ENCODE data around the gene RBPMS2. TPM values are rescaled to one million over a fixed set of nuclear protein-coding genes. Genes with fewer than 3 reads are reported as not detected.
"Not testable (repeated sequence)": the region's sequence is repeated elsewhere in the genome, so short reads cannot be mapped to it uniquely, and the experiment has no call there.

RBPMS2 gene
- total RNA-seq, 1 experiment from 2014 or later = 181 TPM

DNA sequence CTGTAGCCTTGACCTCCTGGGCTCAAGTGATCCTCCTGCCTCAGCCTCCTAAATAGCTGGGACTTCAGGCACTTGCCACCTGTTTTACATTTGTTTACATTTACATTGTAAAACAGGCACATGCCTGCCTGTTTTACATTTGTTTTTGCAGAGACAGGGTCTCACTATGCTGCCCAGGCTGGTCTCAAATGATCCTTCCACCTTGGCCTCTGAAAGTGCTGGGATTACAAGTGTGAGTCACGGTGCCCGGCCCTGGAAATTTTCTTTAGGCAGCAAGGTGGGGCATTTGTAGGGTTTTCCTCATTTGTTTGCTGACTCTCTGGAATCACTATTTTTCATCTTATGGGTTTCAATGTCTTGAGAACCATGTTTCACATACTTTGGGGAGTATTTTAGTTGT is 25.1 kb upstream of the RBPMS2 start:
- Histone ChIP-seq H3K79me2 (ENCODE audit: insufficient read depth, low read length) (no peaks in the 10 kb centered on the region), H3K9ac (ENCODE audit: extremely low read depth, insufficient read length, low read length) (no peak overlapping the region), H2BK15ac (ENCODE audit: low read depth, low read length) (no peak overlapping the region), H2AFZ (ENCODE audit: low read length) (no peak overlapping the region), H3K79me1 (ENCODE audit: insufficient read depth, low read depth, low read length, poor library complexity, severe bottlenecking) (no peaks in the 10 kb centered on the region), H2BK120ac (ENCODE audit: low read depth, low read length, poor library complexity, severe bottlenecking) (no peak overlapping the region), H4K20me1 (ENCODE audit: control insufficient read depth, insufficient read depth, insufficient read length) (no peaks in the 10 kb centered on the region), H3K18ac (ENCODE audit: insufficient read length, low read depth, low read length) (no peak overlapping the region), H3K4me2 (ENCODE audit: insufficient read depth, insufficient read length, low read length) (no peak overlapping the region), H3K23ac (ENCODE audit: insufficient read length, low read depth, low read length) (no peak overlapping the region), H3K4ac (ENCODE audit: low read depth, low read length) (no peak overlapping the region), H3K4me1 (ENCODE audit: insufficient read depth, low read length) (peaks cover 2% of the 10 kb centered on the region; the same call in 1 of the 2 replicates), H3K14ac (ENCODE audit: insufficient read depth, low read length) (no peak overlapping the region), H4K91ac (ENCODE audit: insufficient read length, low read depth, low read length) (no peak overlapping the region), H4K8ac (replicated peaks; ENCODE audit: insufficient read length, low read depth, low read length) (no peak overlapping the region), H3T11ph (ENCODE audit: low read length) (no peak overlapping the region), H3K9me3 (ENCODE audit: control insufficient read depth, low read depth, low read length) (no peaks in the 10 kb centered on the region), H2BK12ac (ENCODE audit: insufficient read length, low read depth, low read length) (no peak overlapping the region), H3K56ac (ENCODE audit: insufficient read length, low read depth, low read length) (no peak overlapping the region), H2AK5ac (ENCODE audit: insufficient read length, low read length) (no peak overlapping the region), H3K23me2 (ENCODE audit: insufficient read length, low read depth, low read length, poor library complexity, severe bottlenecking) (no peaks in the 10 kb centered on the region), H2BK20ac (ENCODE audit: low read depth, low read length, poor library complexity, severe bottlenecking) (no peak overlapping the region), H4K5ac (ENCODE audit: insufficient read length, low read depth, low read length) (no peak overlapping the region), H3K27me3 (ENCODE audit: insufficient read depth, low read length) (no peaks in the 10 kb centered on the region), H3K27ac (ENCODE audit: insufficient read length, low read depth, low read length) (no peak overlapping the region), H2BK5ac (ENCODE audit: insufficient read length, low read length) (no peak overlapping the region)
- Mint-ChIP-seq H3K27ac (no peak overlapping the region; a peak in 1 of 7 replicates), H3K4me3 (no peak overlapping the region), H3K4me1 (peaks cover 3 to 5% of the 10 kb centered on the region in 2 experiments; a peak in 3 of 4 replicates), H3K27me3 (ENCODE audit: low read depth) (no peaks in the 10 kb centered on the region), H3K36me3 (ENCODE audit: insufficient read depth in 1 of 3, low read depth in 3 of 3) (peaks cover 7 to 10% (median 9%) of the 10 kb centered on the region in 3 experiments), H3K9me3 (peaks cover 5 to 8% of the 10 kb centered on the region in 2 experiments)
- no peak for DNase-seq
- WGBS (ENCODE audit: extremely low coverage, insufficient read length, low lambda C conversion rate) = no CpG with 5 or more reads among the region's 2 CpGs
- TF ChIP-seq, protein P1, sequence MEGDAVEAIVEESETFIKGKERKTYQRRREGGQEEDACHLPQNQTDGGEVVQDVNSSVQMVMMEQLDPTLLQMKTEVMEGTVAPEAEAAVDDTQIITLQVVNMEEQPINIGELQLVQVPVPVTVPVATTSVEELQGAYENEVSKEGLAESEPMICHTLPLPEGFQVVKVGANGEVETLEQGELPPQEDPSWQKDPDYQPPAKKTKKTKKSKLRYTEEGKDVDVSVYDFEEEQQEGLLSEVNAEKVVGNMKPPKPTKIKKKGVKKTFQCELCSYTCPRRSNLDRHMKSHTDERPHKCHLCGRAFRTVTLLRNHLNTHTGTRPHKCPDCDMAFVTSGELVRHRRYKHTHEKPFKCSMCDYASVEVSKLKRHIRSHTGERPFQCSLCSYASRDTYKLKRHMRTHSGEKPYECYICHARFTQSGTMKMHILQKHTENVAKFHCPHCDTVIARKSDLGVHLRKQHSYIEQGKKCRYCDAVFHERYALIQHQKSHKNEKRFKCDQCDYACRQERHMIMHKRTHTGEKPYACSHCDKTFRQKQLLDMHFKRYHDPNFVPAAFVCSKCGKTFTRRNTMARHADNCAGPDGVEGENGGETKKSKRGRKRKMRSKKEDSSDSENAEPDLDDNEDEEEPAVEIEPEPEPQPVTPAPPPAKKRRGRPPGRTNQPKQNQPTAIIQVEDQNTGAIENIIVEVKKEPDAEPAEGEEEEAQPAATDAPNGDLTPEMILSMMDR (conservative IDR thresholded peaks at IDR 0.05) = no peak

DNA sequence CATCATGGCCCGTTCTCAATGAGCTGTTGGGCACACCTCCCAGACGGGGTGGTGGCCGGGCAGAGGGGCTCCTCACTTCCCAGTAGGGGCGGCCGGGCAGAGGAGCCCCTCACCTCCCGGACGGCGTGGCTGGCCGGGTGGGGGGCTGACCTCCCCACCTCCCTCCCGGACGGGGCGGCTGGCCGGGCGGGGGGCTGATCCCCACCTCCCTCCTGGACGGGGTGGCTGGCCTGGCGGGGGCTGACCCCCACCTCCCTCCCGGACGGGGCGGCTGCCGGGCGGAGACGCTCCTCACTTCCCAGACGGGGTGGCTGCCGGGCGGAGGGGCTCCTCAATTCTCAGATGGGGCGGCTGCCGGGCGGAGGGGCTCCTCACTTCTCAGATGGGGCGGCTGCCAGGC is 23.5 kb upstream of the RBPMS2 start:
- not testable (repeated sequence) for H4K91ac ChIP-seq (ENCODE audit: insufficient read length, low read depth, low read length)

More for the DNA sequence above, 23.5 kb upstream of the RBPMS2 start:
- not testable (repeated sequence) for H2AFZ ChIP-seq (ENCODE audit: low read length); H3K56ac ChIP-seq (ENCODE audit: insufficient read length, low read depth, low read length); H2BK5ac ChIP-seq (ENCODE audit: insufficient read length, low read length); H3K4me3 Mint-ChIP-seq; H2BK12ac ChIP-seq (ENCODE audit: insufficient read length, low read depth, low read length); H3K79me1 ChIP-seq (ENCODE audit: insufficient read depth, low read depth, low read length, poor library complexity, severe bottlenecking); H3K79me2 ChIP-seq (ENCODE audit: insufficient read depth, low read length); H3T11ph ChIP-seq (ENCODE audit: low read length); H3K9me3 Mint-ChIP-seq; H4K20me1 ChIP-seq (ENCODE audit: control insufficient read depth, insufficient read depth, insufficient read length); H3K4ac ChIP-seq (ENCODE audit: low read depth, low read length); H3K23me2 ChIP-seq (ENCODE audit: insufficient read length, low read depth, low read length, poor library complexity, severe bottlenecking); H4K8ac ChIP-seq (replicated peaks; ENCODE audit: insufficient read length, low read depth, low read length); H3K18ac ChIP-seq (ENCODE audit: insufficient read length, low read depth, low read length); H2BK20ac ChIP-seq (ENCODE audit: low read depth, low read length, poor library complexity, severe bottlenecking); H3K27me3 Mint-ChIP-seq (ENCODE audit: low read depth); H3K4me2 ChIP-seq (ENCODE audit: insufficient read depth, insufficient read length, low read length); H2BK15ac ChIP-seq (ENCODE audit: low read depth, low read length); H3K14ac ChIP-seq (ENCODE audit: insufficient read depth, low read length); H4K5ac ChIP-seq (ENCODE audit: insufficient read length, low read depth, low read length); H3K9me3 ChIP-seq (ENCODE audit: control insufficient read depth, low read depth, low read length); H3K27me3 ChIP-seq (ENCODE audit: insufficient read depth, low read length); H3K23ac ChIP-seq (ENCODE audit: insufficient read length, low read depth, low read length); H3K9ac ChIP-seq (ENCODE audit: extremely low read depth, insufficient read length, low read length); H3K27ac Mint-ChIP-seq; DNase-seq; H3K27ac ChIP-seq (ENCODE audit: insufficient read length, low read depth, low read length); H2AK5ac ChIP-seq (ENCODE audit: insufficient read length, low read length); H2BK120ac ChIP-seq (ENCODE audit: low read depth, low read length, poor library complexity, severe bottlenecking); H3K4me1 Mint-ChIP-seq; H3K4me1 ChIP-seq (ENCODE audit: insufficient read depth, low read length)
- WGBS (ENCODE audit: extremely low coverage, insufficient read length, low lambda C conversion rate) = no CpG with 5 or more reads among the region's 29 CpGs
- peaks cover 7 to 10% (median 9%) of the 10 kb centered on the region in 3 experiments for H3K36me3 Mint-ChIP-seq (ENCODE audit: insufficient read depth in 1 of 3, low read depth in 3 of 3)
